Measurements from ENCODE around the gene CATSPERD. TPM values are rescaled to one million over a fixed set of nuclear protein-coding genes. Genes with fewer than 3 reads are reported as not detected.
A peak's percentile ranks its signal among the peaks of the same experiment; 100 is the strongest.

CATSPERD gene
- total and polyA plus RNA-seq, 4 donors = not detected

DNA sequence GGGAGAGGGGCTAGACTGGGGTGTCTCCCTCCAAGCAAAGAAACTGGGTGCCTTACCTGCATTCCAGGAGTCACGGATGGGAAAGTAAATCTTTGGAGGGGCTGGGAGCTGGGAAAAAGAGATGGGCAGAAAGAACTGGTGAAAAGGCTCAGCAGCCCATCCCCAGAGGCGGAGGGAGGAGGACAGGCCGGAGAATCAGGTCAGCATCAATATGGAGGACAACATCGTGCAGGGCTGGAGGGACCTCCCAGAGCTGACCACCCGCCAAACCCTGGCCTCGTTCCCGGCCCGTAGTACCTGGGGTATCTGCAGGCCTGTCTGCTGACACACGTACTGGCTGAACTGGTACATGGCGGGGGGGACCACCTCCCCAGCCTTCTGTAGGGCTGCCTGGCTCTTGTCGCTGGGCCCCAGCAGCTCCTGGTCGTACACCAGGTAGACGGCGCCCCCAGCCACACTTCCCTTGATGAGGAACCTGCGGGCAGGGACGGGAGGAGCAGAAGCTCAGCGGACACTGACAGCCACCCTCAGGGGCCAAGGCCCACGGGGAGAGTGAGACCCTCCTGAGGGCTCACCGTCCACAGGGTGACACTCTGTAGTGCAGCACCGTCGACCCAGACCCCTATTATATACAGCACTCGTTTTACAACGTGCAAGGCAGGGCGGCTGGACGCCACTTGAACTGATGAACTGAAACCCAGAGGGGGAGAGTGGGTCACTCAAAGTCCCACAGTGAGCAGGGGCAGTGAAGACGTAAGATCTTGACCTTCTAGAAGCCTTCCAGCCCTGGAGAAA lies 41.0 kb upstream of the CATSPERD start:
- Histone ChIP-seq H3K27me3 (ENCODE audit: control insufficient read depth in 4 of 4, insufficient read depth in 4 of 4, low read length in 3 of 4) (no peaks in the 10 kb centered on the region), H3K27ac (ENCODE audit: low read depth in 1 of 2, low read length in 2 of 2) (peak overlapping the region; percentile 66 to 78), H3K9ac (ENCODE audit: low read depth in 1 of 2, low read length in 2 of 2) (peak overlapping the region; percentile 88 to 92), H3K9me3 (ENCODE audit: control insufficient read depth in 4 of 4, low read length in 3 of 4) (no peaks in the 10 kb centered on the region), H3K4me1 (ENCODE audit: control insufficient read depth in 4 of 4, insufficient read depth in 4 of 4, low read length in 3 of 4) (peaks cover 4 to 22% (median 13%) of the 10 kb centered on the region in 4 donors), H3K4me3 (ENCODE audit: low read depth in 1 of 3, low read length in 3 of 3) (peak overlapping the region; percentile 72 to 96 (median 96)), H3K36me3 (ENCODE audit: control insufficient read depth in 4 of 4, insufficient read depth in 3 of 4, low read depth in 1 of 4, low read length in 3 of 4) (no peaks in the 10 kb centered on the region)
- WGBS = 35% methylated on average over 26 of the region's 26 CpGs
- DNase-seq (ENCODE audit: low spot score) = peak; percentile 34
- TF ChIP-seq FOXA1 (IDR thresholded peaks at IDR 0.05) (no peak), TAF1 (conservative IDR thresholded peaks at IDR 0.05) (no peak)

DNA sequence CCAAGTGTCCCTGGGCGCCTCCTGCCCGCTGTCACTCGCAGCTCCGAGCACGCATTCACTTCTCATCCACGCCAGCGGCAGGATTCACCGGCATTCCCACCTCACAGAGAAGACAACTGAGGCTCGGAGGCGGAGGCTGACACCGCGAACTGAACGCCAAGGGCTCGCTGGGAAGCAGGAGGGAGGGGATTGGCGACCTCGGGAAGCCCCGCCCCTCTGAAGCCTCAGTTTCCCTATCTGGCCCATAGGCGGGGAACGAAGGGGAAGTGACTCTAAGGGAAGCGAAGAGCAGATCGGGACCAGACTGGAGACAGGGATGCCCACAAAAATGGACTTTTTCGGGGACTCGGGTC lies 40.4 kb upstream of the CATSPERD start:
- Histone ChIP-seq H3K4me3 (ENCODE audit: low read depth in 1 of 3, low read length in 3 of 3) (peak overlapping the region; percentile 72 to 96 (median 96)), H3K36me3 (ENCODE audit: control insufficient read depth in 4 of 4, insufficient read depth in 3 of 4, low read depth in 1 of 4, low read length in 3 of 4) (no peaks in the 10 kb centered on the region), H3K4me1 (ENCODE audit: control insufficient read depth in 4 of 4, insufficient read depth in 4 of 4, low read length in 3 of 4) (peaks cover 4 to 22% (median 13%) of the 10 kb centered on the region in 4 donors), H3K27ac (ENCODE audit: low read depth in 1 of 2, low read length in 2 of 2) (peak overlapping the region; percentile 66 to 78), H3K27me3 (ENCODE audit: control insufficient read depth in 4 of 4, insufficient read depth in 4 of 4, low read length in 3 of 4) (no peaks in the 10 kb centered on the region), H3K9ac (ENCODE audit: low read depth in 1 of 2, low read length in 2 of 2) (peak overlapping the region; percentile 88 to 92), H3K9me3 (ENCODE audit: control insufficient read depth in 4 of 4, low read length in 3 of 4) (no peaks in the 10 kb centered on the region)
- no peak for DNase-seq (ENCODE audit: low spot score)
- TF ChIP-seq, protein P1, sequence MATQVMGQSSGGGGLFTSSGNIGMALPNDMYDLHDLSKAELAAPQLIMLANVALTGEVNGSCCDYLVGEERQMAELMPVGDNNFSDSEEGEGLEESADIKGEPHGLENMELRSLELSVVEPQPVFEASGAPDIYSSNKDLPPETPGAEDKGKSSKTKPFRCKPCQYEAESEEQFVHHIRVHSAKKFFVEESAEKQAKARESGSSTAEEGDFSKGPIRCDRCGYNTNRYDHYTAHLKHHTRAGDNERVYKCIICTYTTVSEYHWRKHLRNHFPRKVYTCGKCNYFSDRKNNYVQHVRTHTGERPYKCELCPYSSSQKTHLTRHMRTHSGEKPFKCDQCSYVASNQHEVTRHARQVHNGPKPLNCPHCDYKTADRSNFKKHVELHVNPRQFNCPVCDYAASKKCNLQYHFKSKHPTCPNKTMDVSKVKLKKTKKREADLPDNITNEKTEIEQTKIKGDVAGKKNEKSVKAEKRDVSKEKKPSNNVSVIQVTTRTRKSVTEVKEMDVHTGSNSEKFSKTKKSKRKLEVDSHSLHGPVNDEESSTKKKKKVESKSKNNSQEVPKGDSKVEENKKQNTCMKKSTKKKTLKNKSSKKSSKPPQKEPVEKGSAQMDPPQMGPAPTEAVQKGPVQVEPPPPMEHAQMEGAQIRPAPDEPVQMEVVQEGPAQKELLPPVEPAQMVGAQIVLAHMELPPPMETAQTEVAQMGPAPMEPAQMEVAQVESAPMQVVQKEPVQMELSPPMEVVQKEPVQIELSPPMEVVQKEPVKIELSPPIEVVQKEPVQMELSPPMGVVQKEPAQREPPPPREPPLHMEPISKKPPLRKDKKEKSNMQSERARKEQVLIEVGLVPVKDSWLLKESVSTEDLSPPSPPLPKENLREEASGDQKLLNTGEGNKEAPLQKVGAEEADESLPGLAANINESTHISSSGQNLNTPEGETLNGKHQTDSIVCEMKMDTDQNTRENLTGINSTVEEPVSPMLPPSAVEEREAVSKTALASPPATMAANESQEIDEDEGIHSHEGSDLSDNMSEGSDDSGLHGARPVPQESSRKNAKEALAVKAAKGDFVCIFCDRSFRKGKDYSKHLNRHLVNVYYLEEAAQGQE (IDR thresholded peaks at IDR 0.05) = no peak
- no peak for TF ChIP-seq TAF1 (conservative IDR thresholded peaks at IDR 0.05)
- TF ChIP-seq, protein P2, sequence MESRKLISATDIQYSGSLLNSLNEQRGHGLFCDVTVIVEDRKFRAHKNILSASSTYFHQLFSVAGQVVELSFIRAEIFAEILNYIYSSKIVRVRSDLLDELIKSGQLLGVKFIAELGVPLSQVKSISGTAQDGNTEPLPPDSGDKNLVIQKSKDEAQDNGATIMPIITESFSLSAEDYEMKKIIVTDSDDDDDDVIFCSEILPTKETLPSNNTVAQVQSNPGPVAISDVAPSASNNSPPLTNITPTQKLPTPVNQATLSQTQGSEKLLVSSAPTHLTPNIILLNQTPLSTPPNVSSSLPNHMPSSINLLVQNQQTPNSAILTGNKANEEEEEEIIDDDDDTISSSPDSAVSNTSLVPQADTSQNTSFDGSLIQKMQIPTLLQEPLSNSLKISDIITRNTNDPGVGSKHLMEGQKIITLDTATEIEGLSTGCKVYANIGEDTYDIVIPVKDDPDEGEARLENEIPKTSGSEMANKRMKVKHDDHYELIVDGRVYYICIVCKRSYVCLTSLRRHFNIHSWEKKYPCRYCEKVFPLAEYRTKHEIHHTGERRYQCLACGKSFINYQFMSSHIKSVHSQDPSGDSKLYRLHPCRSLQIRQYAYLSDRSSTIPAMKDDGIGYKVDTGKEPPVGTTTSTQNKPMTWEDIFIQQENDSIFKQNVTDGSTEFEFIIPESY (IDR thresholded peaks at IDR 0.05) = no peak
- TF ChIP-seq HNF4A (conservative IDR thresholded peaks at IDR 0.05) = no peak
- no peak for TF ChIP-seq NR2F2 (IDR thresholded peaks at IDR 0.05)
- no peak for TF ChIP-seq SP1 (IDR thresholded peaks at IDR 0.05)
- TF ChIP-seq, protein P3, sequence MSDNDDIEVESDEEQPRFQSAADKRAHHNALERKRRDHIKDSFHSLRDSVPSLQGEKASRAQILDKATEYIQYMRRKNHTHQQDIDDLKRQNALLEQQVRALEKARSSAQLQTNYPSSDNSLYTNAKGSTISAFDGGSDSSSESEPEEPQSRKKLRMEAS (IDR thresholded peaks at IDR 0.05) = no peak
- TF ChIP-seq, protein P4, sequence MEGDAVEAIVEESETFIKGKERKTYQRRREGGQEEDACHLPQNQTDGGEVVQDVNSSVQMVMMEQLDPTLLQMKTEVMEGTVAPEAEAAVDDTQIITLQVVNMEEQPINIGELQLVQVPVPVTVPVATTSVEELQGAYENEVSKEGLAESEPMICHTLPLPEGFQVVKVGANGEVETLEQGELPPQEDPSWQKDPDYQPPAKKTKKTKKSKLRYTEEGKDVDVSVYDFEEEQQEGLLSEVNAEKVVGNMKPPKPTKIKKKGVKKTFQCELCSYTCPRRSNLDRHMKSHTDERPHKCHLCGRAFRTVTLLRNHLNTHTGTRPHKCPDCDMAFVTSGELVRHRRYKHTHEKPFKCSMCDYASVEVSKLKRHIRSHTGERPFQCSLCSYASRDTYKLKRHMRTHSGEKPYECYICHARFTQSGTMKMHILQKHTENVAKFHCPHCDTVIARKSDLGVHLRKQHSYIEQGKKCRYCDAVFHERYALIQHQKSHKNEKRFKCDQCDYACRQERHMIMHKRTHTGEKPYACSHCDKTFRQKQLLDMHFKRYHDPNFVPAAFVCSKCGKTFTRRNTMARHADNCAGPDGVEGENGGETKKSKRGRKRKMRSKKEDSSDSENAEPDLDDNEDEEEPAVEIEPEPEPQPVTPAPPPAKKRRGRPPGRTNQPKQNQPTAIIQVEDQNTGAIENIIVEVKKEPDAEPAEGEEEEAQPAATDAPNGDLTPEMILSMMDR (IDR thresholded peaks at IDR 0.05; ENCODE audit: low read depth, low read length, missing input control) = no peak
- no peak for TF ChIP-seq FOXA2 (IDR thresholded peaks at IDR 0.05)
- no peak for TF ChIP-seq YY1 (IDR thresholded peaks at IDR 0.05)
- TF ChIP-seq, protein P5, sequence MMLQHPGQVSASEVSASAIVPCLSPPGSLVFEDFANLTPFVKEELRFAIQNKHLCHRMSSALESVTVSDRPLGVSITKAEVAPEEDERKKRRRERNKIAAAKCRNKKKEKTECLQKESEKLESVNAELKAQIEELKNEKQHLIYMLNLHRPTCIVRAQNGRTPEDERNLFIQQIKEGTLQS (IDR thresholded peaks at IDR 0.05) = no peak
- no peak for TF ChIP-seq EGR1 (IDR thresholded peaks at IDR 0.05; ENCODE audit: low read depth in 2 of 2)
- TF ChIP-seq FOXA1 (IDR thresholded peaks at IDR 0.05) = no peak
- TF ChIP-seq JUND (IDR thresholded peaks at IDR 0.05) = no peak
- no peak for TF ChIP-seq RXRA (IDR thresholded peaks at IDR 0.05)
- TF ChIP-seq GABPA (IDR thresholded peaks at IDR 0.05 in 1 of 2, conservative IDR thresholded peaks at IDR 0.05 in 1 of 2) = no peak
- no peak for TF ChIP-seq RAD21 (IDR thresholded peaks at IDR 0.05)
- TF ChIP-seq HNF4G (IDR thresholded peaks at IDR 0.05) = no peak
- WGBS = under 1% methylated on average over 23 of the region's 23 CpGs

Data from liver (tissue), 9 donors.